Kidney epithelial cell (primary cell): ENCODE measurements around the gene FBXO48. TPM values are rescaled to one million over a fixed set of nuclear protein-coding genes. Genes with fewer than 3 reads are reported as not detected.

Source experiments
- DNase-seq: peaks from one replicate; pipeline ENCODE4 v3.0.0-alpha.2; 2010; ENCODE audit warnings: low read depth
- H3K27me3 ChIP-seq: 2 replicates; pipeline ENCODE4 v1.6.0; 2011; ENCODE audit warnings: low read length; ENCODE audit not compliant: control insufficient read depth, insufficient read depth
- H3K36me3 ChIP-seq: 2 replicates; pipeline ENCODE4 v1.5.1; 2011; ENCODE audit warnings: low read length; ENCODE audit not compliant: control insufficient read depth, insufficient read depth
- H3K4me3 ChIP-seq: 2 replicates; pipeline ENCODE4 v1.5.1; 2011; ENCODE audit warnings: low read depth, mild to moderate bottlenecking, control low read depth, low read length
- CTCF ChIP-seq: IDR thresholded peaks from 2 replicates; pipeline ENCODE4 v1.5.1; 2011; ENCODE audit warnings: mild to moderate bottlenecking, moderate library complexity, low read length, control low read depth, inconsistent platforms; ENCODE audit not compliant: insufficient read depth, poor library complexity, severe bottlenecking
- total RNA-seq: library from RNA; depleted of rRNA; stranded (reverse); fragments of >200 nt; gene quantifications from 2 replicates; pipeline ENCODE4 v1.2.3, GENCODE V29; 2015

The FBXO48 gene
- total RNA-seq, 1 donor from 2014 or later: 0.54 TPM

- no peaks in the 10 kb centered on the region for H3K27me3 ChIP-seq
- no peak for DNase-seq
- no peak for TF ChIP-seq CTCF
- no peak overlapping the region for H3K4me3 ChIP-seq
- no peaks in the 10 kb centered on the region for H3K36me3 ChIP-seq
Measured at GRCh38 chr2:68412127-68412819, 54.8 kb downstream of the FBXO48 start.

GRCh38 chr2:68411397-68412126, 55.5 kb downstream of the FBXO48 start:
- no peak for TF ChIP-seq CTCF
- DNase-seq: no peak

More at GRCh38 chr2:68411397-68412126, 55.5 kb downstream of the FBXO48 start:
- no peak overlapping the region for H3K4me3 ChIP-seq
- H3K27me3 ChIP-seq: no peaks in the 10 kb centered on the region
- H3K36me3 ChIP-seq: no peaks in the 10 kb centered on the region

Other genes with a start within 250 kb of the FBXO48 start
- gene PPP3R1, start 214.8 kb downstream of the FBXO48 start, total RNA-seq: 32.8 and 33.7 TPM in 2 replicates
- 7.9 and 8.8 TPM in 2 replicates for gene CNRIP1, start 147.3 kb downstream of the FBXO48 start, total RNA-seq
- not detected in 2 replicates for gene PLEK, start 102.0 kb downstream of the FBXO48 start, total RNA-seq
- 5.1 and 6.5 TPM in 2 replicates for gene APLF, start 291 bp upstream of the FBXO48 start, total RNA-seq
- gene PROKR1, start 176.3 kb upstream of the FBXO48 start, total RNA-seq: not detected in 2 replicates